ENCODE data around the gene TMEM158.
A peak's percentile ranks its signal among the peaks of the same experiment; 100 is the strongest.

TMEM158 gene

DNA sequence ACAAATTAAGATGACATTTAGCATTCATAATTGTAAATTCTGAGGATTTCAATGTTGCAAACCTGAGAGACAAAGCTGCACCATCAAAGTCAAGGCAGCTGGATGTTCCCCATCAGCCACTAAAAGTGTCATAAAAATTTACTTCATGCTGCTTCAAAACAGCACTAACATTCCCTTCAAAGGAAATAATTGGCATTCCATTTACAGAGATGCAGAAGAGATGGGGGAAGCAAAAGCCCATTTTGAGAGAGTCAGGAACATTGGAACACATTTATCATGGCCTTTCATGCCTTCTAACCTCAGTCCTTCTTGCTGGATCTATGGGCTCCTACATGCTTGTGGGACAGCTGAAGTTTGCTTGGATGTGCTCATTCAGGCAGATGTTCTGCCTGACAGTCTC, 6.4 kb upstream of the TMEM158 start:
- no peak for DNase-seq (ENCODE audit: low read depth)

DNA sequence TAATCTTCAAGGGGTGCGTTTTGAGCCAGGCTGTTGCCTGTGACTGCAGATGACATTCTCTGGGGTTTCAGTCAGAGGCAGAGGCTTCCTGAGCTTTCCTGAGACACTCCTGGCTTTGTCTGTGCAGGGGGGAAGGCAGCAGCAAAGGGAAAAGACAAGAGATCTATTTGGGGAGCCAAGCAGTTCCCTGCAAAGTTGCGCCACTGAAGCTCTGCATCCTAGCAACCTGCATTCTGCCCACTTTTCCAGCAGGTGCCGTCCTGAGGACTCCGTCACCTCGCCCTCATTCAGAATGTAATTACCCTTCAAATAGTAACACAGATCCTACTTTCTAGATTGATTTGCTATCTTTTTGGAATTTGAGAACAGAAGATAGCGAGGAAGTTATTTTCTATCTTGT, 1.9 kb upstream of the TMEM158 start:
- DNase-seq (ENCODE audit: low read depth), result no peak

DNA sequence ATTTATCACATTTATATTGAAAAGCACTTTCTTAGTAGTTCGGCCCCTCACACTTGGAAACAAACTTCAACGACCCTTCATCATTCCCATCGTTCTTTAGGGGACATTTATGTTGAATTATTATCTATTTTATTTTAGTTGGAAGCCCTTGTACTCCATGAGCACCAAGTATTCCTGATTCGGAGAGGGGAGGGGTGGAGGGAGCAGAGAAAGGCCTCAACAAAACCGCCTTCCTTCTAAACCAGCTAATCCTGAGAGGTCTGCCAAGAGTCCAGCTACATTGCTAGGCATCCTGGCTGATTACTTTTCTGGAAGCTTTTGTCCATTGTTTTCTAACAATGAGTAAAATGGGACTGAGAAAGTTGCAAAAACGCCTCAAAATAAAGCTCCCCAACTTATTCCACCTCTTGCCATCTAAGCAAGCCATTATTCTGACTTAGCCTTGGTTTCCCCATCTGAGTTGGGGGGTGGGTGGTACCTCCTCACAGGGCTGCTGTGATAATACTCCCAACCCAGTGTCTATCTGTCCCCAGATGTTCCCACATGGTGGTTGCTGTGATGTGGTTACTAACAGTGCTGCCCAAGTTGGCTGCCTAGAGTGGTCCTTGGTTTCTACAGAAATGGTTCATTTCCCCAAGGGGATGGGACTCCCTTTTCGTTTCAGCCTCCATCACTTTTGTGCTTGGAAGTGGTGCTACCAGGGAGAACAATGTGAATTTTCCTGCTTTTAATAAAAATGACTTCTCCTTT, 1.2 kb upstream of the TMEM158 start:
- no peak for DNase-seq (ENCODE audit: low read depth)

DNA sequence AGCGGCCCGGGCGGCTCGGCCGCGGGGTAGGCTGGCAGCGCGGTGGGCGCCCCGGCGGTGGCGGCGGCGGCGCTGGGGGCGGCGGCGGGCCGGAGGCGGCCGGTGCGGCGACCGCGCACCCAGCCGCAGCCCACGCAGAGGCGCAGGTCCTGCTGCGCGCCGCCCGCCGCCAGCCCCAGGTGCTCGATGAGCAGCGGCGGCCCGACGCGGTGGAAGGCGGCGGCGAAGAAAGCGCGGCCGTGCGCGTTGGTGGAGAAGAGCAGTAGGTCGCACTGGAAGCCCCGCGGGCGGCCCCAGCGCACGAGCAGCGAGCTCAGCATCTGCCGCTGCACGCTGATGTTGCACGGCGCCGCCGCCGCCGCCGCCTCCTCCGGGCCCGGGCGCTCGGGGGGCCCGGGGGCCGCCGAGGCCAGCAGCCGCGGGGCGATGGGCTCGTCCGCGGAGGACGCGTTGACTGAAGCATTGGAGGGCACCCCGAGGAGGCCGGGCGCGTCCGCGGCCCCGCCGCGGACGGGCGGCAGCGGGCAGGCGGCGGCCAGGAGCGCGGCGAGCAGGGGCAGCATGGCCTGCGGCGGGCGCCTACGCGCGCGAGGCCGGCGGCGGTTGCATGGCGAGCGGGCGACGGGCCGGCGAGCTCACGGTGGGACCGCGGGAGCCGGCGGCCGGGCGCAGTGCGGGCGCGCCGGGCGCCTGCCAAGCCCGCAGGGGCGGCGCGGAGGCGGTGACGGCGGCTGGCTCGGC, 452 bp downstream of the TMEM158 start:
- no peak for DNase-seq (ENCODE audit: low read depth)

DNA sequence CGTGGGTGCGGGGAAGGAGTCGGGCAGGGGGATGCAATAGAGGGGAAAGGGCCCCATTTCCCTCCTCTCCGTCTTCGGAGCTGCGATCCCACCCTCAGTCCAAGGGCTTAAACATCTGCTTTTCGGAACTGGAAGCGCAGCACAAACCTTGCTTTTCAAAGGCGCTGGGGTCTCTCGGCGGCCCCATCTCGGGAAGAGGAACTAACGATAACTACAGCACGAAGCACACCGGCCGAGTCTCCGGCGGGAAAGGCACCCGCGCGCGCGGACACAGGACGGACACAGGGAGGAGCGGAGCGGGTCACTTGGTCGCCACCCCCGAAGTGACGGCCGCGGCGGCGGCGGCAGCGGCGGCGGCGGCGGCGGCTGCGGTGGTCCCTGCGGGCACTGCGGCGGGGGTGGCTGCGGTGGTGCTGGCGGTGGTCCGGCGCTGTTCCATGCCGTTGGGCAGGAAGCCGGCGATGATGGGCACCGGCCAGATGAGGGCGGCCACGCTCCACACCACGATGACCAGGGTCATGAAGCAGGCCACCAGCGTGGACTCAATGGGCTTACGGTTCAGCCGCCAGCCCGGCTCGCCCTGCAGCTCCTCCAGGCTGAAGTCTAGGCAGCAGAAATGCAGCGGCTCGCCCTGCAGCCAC, 1.1 kb downstream of the TMEM158 start:
- DNase-seq (ENCODE audit: low read depth), result no peak

DNA sequence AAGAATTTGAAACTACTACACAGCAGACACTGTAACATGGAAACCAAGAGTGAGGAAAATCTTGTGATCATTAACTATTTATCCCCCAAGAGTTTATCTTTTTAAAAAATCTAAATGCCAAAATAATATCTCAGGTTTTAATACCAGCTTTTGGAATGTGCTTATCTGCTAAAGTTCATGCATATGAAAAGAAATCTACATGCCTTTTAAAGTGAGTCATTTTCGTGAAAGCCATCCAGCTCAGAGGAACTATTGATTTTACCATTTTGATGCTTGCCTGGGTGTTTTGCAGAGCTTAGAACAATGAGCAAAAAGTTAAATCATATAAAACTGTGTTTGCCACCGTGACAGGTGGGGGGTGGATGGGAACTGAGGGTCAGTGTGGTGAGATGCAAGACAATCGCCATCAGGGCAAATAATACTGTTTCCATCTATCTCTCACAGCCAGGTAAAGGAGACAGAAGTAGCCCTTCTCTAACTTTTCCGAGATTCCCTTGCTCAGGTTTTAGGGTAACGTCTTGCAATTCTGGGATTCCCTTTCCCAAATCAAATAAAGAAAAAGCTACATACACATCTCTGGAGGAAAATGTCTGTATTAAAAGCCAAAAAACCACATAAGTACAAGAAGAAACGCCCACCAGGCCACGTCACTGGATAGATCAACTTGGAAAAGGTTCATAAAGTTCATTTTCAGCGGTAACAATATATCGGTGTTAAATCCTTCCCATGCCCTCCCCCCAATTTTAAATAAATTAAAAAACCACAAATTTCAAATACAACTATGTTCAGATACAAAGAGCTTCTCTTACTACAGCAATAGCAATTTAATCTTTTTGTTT, 2.0 kb downstream of the TMEM158 start:
- no peak for DNase-seq (ENCODE audit: low read depth)

DNA sequence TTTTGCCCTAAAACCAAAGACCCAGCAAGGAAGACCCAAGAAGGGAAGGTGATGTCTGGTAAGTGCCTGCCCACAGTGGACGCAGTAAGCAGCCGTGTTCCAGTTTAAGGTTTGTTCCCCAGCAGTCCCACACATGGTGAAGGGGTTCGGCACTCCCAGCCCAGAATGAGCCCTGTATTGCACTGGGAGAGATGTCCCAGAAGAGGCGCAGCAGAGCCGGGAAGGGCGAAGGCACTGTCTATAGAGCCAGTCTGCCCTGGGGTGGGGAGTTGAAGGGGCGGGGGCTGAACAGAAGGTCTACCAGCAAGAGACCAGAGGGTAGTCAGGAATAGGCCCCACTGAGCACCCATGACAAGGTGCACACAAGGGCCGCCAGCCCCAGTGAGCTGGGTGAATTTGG, 6.4 kb downstream of the TMEM158 start:
- DNase-seq (ENCODE audit: low read depth), result no peak

DNA sequence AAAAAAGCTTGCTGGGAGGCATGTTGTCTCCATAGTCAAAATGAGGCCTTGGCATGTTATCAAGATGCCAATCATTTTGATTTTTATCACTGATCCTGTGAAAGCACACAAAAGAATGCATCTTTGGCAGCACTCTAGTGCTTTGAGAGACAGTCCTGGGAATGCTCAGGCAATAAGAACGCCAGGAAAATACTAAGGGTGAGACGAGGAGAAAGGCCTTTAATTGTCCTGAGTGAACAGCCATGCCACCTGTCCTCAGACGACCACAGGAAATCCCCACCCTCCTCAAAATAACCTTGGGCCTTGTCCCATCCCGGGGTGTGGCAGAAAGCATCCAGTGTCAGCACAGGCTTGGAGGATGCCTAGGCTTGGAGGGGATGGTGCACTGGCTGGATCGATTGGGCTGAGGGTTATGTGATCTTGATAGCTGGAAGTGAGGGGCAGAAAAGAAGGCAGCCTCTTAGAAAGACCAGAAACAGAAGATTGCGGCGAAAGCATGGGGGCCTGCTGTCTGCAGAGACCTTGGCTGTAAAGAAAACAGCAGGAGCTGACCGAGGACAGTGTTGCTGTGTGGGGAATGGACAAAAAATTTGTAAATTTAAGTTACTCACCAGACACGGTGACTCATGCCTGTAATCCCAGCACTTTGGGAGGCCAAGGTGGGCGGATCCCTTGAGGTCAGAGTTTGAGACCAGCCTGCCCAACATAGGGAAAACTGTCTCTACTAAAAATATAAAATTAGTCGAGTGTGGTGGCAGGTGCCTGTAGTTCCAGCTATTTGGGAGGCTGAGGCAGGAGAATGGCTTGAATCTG, 7.3 kb downstream of the TMEM158 start:
- no peak for DNase-seq (ENCODE audit: low read depth)

DNA sequence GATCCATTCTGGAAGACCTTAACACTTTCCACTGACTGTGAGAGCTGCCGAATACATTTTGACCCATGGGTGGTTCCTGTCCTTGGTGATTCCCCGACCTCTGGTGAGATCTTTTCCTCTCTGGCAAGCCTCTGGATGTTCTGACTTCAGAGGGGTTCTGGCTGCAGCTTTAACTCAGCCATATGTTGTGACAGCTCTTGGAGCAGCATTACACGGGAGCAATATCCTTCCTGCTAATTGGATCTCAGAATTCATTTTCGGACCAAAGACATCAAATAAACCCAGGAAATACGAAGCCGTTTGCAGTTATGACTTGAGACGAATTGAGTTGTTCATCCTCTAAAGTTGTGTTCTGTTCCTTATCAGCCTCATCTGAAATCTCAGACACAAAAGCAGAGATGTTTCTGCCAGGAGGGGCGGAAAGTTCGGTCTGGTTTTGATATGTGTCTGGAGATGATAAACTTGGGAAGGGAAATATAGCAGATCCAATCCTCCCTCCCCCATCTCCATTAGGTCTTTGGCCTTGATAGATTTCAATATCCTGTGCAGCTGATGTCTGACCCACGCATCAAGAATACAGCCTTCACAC, 10.0 kb downstream of the TMEM158 start:
- no peak for DNase-seq (ENCODE audit: low read depth)

DNA sequence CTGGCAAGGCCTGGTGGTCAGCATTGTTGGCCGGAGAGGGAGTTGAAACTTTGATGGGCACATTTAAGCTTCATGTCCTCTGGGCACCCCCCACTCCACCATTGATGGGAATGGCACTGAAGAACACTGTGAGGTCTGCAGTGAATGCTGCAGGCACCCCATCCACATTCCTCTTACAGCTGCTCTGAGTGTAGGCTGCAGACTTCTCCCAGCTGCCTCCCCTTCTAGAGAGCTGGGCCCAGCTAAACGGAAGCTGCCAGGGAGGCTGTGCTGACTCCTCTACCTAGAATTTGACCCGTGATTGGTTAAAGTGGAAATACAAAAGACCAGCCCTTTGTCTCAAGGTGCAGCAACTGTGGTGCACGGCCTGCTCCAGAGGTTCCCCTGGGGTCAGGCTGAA, 10.6 kb downstream of the TMEM158 start:
- DNase-seq (ENCODE audit: low read depth), result no peak

DNA sequence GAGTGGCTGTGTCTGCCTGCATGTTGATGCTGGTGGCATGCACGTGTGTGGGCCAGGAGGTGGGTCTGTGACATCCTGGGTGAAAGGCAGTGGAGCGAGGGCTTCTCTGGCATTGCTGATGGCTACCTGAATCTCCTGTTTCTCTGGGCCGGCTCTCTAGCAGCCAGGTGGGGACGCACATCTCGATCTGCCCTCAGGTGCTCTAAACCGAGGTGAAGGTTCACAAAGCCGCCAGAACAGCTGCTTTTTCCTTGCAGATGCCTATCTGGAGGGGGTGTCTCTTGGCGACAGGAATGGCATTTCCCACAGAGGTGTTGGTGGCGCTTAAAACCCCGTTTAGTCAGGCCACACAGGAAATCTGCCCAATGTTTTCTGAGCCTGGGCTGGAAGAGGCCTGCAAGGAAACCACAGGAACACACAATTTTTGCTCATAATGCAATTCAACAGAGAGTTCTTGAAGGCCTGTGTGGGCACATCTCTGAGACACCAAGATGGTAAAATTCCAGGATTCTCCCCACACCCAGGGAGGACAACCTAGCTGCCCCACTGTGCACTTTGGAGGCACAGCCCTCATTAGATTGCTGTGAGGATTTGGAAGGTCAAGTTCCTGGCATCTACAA, 11.9 kb downstream of the TMEM158 start:
- no peak for DNase-seq (ENCODE audit: low read depth)

DNA sequence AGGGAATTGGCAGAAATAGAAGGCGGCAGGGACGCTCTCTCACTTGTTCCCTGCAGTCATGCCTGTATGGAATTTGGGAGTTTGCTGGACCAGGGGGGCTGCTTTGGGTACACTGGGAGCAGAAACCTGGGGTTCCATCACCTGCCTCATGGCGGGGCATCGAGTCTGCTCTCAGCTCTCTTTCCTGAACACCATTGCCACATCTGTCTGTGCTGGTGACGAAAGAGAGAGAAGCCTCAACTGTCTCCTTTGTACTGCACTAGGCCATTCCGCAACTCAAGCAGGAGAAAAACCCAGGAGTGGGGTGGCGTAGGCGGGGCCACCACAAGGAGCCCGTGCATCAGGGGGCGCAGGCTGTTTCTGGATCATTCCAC, 14.0 kb downstream of the TMEM158 start:
- DNase-seq (ENCODE audit: low read depth), result no peak

DNA sequence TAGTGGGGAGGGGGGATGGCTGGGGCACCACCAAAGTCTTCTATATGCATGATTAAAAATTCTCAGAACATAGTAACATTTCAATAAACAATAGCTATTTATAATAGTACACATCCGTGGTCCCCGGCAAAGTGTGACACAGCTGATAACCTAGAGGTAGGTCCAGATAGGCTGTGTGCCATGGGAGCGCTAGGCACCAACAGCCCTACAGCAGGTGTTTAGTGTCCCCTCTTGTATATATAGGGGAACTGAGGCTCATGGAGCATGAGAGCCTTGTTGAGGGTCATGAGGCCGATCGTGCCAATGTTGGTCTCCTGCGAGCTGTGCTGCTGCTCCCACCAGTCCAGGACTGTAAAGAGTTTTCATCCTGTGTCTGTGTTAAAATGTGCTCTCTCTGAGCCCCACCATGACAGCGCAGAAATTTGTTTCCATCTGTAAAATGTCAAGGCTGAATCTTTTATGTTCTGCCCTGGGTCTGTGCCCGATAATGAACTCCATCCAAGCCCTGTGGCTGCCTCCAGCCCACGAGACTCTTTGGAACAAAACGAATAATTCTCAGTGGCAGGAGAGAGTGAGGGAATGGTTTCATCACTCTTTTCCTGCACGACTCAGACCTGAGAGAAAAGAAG, 14.5 kb downstream of the TMEM158 start:
- DNase-seq (ENCODE audit: low read depth), result no peak

DNA sequence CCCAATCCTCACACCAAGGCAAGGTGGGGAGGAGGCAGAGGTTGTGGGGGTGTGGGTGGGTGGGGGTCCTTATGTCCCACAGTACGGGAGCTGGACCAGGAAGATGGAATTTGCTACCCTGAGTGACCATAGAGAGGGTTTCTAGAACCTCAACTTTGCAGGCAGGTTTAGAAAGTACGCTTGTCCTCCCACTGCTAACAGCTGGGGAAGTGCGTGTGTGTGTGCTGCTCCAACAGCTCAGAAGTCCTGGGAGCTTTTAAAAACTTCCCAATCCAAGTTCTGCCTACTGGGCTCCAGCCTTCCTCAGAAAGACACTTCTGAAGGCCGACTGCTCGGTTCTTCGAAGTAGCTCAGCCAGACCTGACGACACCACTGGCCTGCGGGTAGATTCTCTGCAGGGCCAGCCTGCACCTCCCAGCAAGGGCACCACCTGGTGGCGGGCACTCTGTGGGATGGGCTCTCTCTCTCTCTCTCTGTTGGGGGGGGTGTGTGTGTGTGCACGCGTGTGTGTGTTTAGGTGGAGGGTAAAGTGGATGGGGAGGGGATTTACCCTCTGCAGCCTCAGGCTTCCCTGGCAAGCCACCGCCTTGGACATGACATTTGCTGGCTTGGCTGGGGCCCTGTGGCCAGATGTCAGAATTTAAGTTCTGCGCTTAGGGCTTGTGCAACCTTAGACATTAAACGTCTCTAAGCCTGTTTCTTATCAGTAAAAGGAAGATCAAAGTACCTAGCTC, 15.6 kb downstream of the TMEM158 start:
- peak; percentile 45 for DNase-seq (ENCODE audit: low read depth)

DNA sequence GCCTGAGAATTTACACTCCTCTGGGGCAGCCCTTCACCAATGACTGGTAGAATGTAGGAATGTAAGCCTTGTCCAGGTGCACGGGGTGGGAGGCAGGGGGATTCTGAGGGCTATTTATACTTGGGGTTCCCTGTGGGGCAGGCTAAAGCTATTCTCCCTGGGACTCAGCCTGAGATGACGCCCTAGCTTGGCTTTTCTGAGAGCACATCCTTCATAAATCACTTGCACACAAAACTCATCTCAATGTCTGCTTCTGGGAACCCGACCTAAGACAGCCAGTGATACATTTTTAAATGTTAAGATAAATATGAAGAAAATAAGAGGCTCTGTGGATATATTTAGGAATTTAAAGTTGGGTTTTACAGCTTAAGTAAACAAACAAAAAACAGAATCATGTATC, 16.6 kb downstream of the TMEM158 start:
- DNase-seq (ENCODE audit: low read depth), result no peak

DNA sequence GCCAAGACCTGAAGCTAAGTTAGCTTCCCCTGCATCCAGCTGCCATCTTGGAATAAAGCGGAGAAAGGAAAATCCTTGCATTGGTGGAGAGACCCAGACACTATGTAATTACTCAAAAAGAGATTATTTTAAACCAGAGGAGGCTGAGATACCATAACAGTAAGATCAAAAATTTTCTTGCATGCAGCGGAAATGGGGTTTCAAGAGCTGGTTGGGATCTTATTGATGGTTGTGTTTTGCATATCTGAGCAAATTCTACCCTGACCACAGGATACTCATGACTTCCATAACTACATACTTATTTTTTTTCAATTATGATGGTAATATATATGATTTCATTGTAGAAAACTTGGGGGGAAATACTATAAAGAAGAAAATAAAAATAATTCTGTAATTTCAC, 17.5 kb downstream of the TMEM158 start:
- no peak for DNase-seq (ENCODE audit: low read depth)

DNA sequence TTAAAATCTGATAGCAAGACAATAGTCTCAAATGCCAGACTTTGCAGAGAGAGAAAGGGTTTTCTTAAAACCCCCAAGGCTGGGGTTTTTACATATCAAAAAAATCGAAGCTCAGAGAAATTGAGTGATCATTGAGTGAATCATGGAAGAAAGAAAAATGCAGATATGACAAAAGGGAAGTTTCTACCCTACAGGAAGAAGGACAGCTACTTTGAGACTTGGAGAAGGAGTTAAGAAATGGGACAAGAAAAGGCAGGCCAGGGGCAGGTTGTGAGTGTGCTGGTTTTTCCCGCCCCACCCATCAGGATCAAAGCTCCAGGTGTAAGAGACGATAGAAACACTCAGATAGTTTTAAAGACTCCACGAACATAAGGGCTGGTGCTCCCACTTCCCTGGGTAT, 18.6 kb downstream of the TMEM158 start:
- no peak for DNase-seq (ENCODE audit: low read depth)

DNA sequence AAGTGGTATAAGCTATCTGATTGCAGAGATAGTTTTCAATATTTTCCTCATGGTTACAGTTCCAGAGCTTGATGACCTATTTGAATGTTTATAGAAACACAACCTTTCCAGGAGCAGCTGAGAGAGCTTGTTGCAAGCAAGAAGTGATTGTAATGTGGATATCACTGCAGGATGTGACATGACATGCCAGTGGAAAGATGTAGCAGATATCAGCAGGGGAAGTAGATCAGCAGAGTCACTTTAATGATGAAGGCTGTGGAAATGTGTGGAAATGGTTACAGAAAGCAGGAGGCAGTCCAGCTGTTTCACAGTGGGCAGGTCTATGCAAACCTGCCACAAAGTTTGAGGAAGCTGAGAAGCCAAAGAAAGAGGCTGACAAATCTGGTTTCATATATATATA, 21.0 kb downstream of the TMEM158 start:
- DNase-seq (ENCODE audit: low read depth), result no peak

DNA sequence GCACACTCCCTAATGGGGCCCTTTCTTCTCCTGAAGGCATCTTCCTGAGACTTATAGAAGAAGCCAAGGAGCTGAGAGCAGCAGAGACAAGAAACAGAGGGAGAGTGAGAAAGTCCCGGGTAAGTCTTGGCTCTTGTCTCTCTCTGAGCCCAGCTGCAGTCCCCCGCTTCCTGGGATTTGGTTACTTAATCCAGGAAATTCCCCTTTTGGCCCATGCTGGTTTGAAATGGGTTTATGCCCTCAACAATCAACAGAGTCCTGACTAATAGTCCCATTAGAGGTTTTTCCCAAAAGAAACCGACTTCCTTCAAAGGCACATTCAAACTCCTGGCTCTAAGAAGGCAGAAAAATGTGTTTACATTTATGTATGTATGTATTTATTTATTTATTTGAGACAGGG, 22.0 kb downstream of the TMEM158 start:
- DNase-seq (ENCODE audit: low read depth), result no peak

All from stimulated activated CD8-positive, alpha-beta memory T cell treated with anti-CD3 and anti-CD28 coated beads, Interleukin-15, amount 100 ng/mL, for 24 hours (primary cell).